Memory B cell (primary cell): ENCODE results near the gene ZCCHC7.
"Not testable (repeated sequence)": the region's sequence is repeated elsewhere in the genome, so short reads cannot be mapped to it uniquely, and the experiment has no call there.

Source experiments
- ATAC-seq: fragments of 150-1000 bp; cut with Tn5 transposase; 2 replicates; pipeline ENCODE4 v1.10.0; 2021; ENCODE audit warnings: low read depth, mild to moderate bottlenecking, moderate library complexity
- DNase-seq, 2 donors: peaks; one replicate each; pipeline ENCODE4 v3.0.0; 2022; ENCODE audit warnings: low spot score in 2 of 2
- H3K27ac Mint-ChIP-seq: one replicate; pipeline ENCODE4 v1.8.0; 2022; ENCODE audit warnings: mild to moderate bottlenecking, moderate library complexity, mixed read lengths
- H3K27me3 Mint-ChIP-seq: one replicate; pipeline ENCODE4 v1.8.0; 2022; ENCODE audit warnings: mixed read lengths
- H3K36me3 Mint-ChIP-seq: one replicate; pipeline ENCODE4 v1.8.0; 2022; ENCODE audit warnings: mild to moderate bottlenecking, mixed read lengths
- H3K4me1 Mint-ChIP-seq: one replicate; pipeline ENCODE4 v1.8.0; 2022; ENCODE audit warnings: mixed read lengths
- H3K4me3 Mint-ChIP-seq: one replicate; pipeline ENCODE4 v1.8.0; 2022; ENCODE audit warnings: mild to moderate bottlenecking, moderate library complexity, mixed read lengths
- H3K9me3 Mint-ChIP-seq: one replicate; pipeline ENCODE4 v1.8.0; 2022; ENCODE audit warnings: mixed read lengths

Gene ZCCHC7

GRCh38 chr9:37119907-37120842, at the start of gene ZCCHC7:
ZCCHC7 (plus strand) TSS chr9:37120574.
- Mint-ChIP-seq H3K4me3 (peak within 1 kb of the TSS; percentile 98), H3K4me1 (peaks cover 27% of the 10 kb centered on the region), H3K9me3 (no peaks in the 10 kb centered on the region), H3K27ac (peak within 1 kb of the TSS; percentile 98), H3K27me3 (no peaks in the 10 kb centered on the region), H3K36me3 (no peaks in the 10 kb centered on the region)
- DNase-seq (peak; percentile 94 to 96), ATAC-seq (peak; percentile 92)

GRCh38 chr9:37074790-37075189, 45.6 kb upstream of the ZCCHC7 start:
- peak overlapping the region; percentile 70 for H3K4me3 Mint-ChIP-seq

GRCh38 chr9:37079370-37080164, 40.8 kb upstream of the ZCCHC7 start:
- Mint-ChIP-seq H3K9me3 (no peaks in the 10 kb centered on the region), H3K36me3 (peaks cover 4% of the 10 kb centered on the region), H3K4me1 (peaks cover 39% of the 10 kb centered on the region), H3K27ac (peak overlapping the region; percentile 99), H3K27me3 (no peaks in the 10 kb centered on the region), H3K4me3 (peak overlapping the region; percentile 99)
- DNase-seq (peak; percentile 80 to 88), ATAC-seq (peak; percentile 93)

More at GRCh38 chr9:37074790-37075189, 45.6 kb upstream of the ZCCHC7 start:
- H3K27me3 Mint-ChIP-seq, H3K9me3 Mint-ChIP-seq, DNase-seq, H3K36me3 Mint-ChIP-seq: not testable (repeated sequence)
- Mint-ChIP-seq H3K4me1 (peaks cover 24% of the 10 kb centered on the region), H3K27ac (peak overlapping the region; percentile 62)
- ATAC-seq: peak; percentile 44

- ATAC-seq, H3K9me3 Mint-ChIP-seq, H3K27me3 Mint-ChIP-seq, DNase-seq, H3K36me3 Mint-ChIP-seq: not testable (repeated sequence)
- Mint-ChIP-seq H3K27ac (peak overlapping the region; percentile 99), H3K4me3 (peak overlapping the region; percentile 99), H3K4me1 (peaks cover 37% of the 10 kb centered on the region)
Measured at GRCh38 chr9:37080165-37080628, 40.2 kb upstream of the ZCCHC7 start.

- H3K9me3 Mint-ChIP-seq, H3K36me3 Mint-ChIP-seq, ATAC-seq, H3K27me3 Mint-ChIP-seq, DNase-seq: not testable (repeated sequence)
- Mint-ChIP-seq H3K27ac (peak overlapping the region; percentile 99), H3K4me3 (peak overlapping the region; percentile 99), H3K4me1 (peaks cover 32% of the 10 kb centered on the region)
Measured at GRCh38 chr9:37081507-37081906, 38.9 kb upstream of the ZCCHC7 start.

- no peak for DNase-seq
- H3K27me3 Mint-ChIP-seq: no peaks in the 10 kb centered on the region
- H3K9me3 Mint-ChIP-seq: no peaks in the 10 kb centered on the region
- peaks cover 15% of the 10 kb centered on the region for H3K36me3 Mint-ChIP-seq
- peaks cover 36% of the 10 kb centered on the region for H3K4me1 Mint-ChIP-seq
- H3K4me3 Mint-ChIP-seq: no peak overlapping the region
- no peak overlapping the region for H3K27ac Mint-ChIP-seq
- ATAC-seq: no peak
Measured at GRCh38 chr9:37082214-37082765, 38.1 kb upstream of the ZCCHC7 start.

- peaks cover 18% of the 10 kb centered on the region for H3K36me3 Mint-ChIP-seq
- peak overlapping the region; percentile 9 for H3K27ac Mint-ChIP-seq
- H3K4me3 Mint-ChIP-seq: no peak overlapping the region
- ATAC-seq (no peak), DNase-seq (no peak)
- H3K9me3 Mint-ChIP-seq: no peaks in the 10 kb centered on the region
- no peaks in the 10 kb centered on the region for H3K27me3 Mint-ChIP-seq
- peaks cover 37% of the 10 kb centered on the region for H3K4me1 Mint-ChIP-seq
Measured at GRCh38 chr9:37083654-37084053, 36.7 kb upstream of the ZCCHC7 start.

- H3K36me3 Mint-ChIP-seq: peaks cover 23% of the 10 kb centered on the region
Measured at GRCh38 chr9:37085233-37085632, 35.1 kb upstream of the ZCCHC7 start.

GRCh38 chr9:37092714-37093295, 27.6 kb upstream of the ZCCHC7 start:
- H3K4me3 Mint-ChIP-seq, H3K36me3 Mint-ChIP-seq, H3K27ac Mint-ChIP-seq, H3K4me1 Mint-ChIP-seq, ATAC-seq, DNase-seq, H3K9me3 Mint-ChIP-seq, H3K27me3 Mint-ChIP-seq: not testable (repeated sequence)

More at GRCh38 chr9:37085233-37085632, 35.1 kb upstream of the ZCCHC7 start:
- peak overlapping the region; percentile 4 for H3K4me3 Mint-ChIP-seq
- H3K4me1 Mint-ChIP-seq: peaks cover 41% of the 10 kb centered on the region
- H3K27me3 Mint-ChIP-seq: no peaks in the 10 kb centered on the region
- DNase-seq (no peak), ATAC-seq (peak; percentile 61)
- H3K9me3 Mint-ChIP-seq: no peaks in the 10 kb centered on the region
- peak overlapping the region; percentile 9 for H3K27ac Mint-ChIP-seq

- H3K9me3 Mint-ChIP-seq: no peaks in the 10 kb centered on the region
- no peak overlapping the region for H3K27ac Mint-ChIP-seq
- H3K4me3 Mint-ChIP-seq: no peak overlapping the region
- H3K4me1 Mint-ChIP-seq: peaks cover 7% of the 10 kb centered on the region
- no peak for ATAC-seq
- no peaks in the 10 kb centered on the region for H3K27me3 Mint-ChIP-seq
- no peak for DNase-seq
- H3K36me3 Mint-ChIP-seq: no peaks in the 10 kb centered on the region
Measured at GRCh38 chr9:37094751-37095150, 25.6 kb upstream of the ZCCHC7 start.

- Mint-ChIP-seq H3K27me3 (no peaks in the 10 kb centered on the region), H3K9me3 (no peaks in the 10 kb centered on the region), H3K27ac (no peak overlapping the region), H3K4me3 (no peak overlapping the region), H3K36me3 (no peaks in the 10 kb centered on the region), H3K4me1 (peaks cover 18% of the 10 kb centered on the region)
- no peak for DNase-seq
- no peak for ATAC-seq
Measured at GRCh38 chr9:37096628-37097027, 23.7 kb upstream of the ZCCHC7 start.

GRCh38 chr9:37097294-37097693, 23.1 kb upstream of the ZCCHC7 start:
- DNase-seq (no peak), ATAC-seq (no peak)
- Mint-ChIP-seq H3K36me3 (no peaks in the 10 kb centered on the region), H3K27ac (no peak overlapping the region), H3K9me3 (no peaks in the 10 kb centered on the region), H3K27me3 (no peaks in the 10 kb centered on the region), H3K4me1 (peaks cover 20% of the 10 kb centered on the region), H3K4me3 (no peak overlapping the region)

GRCh38 chr9:37100327-37100726, 20.0 kb upstream of the ZCCHC7 start:
- H3K36me3 Mint-ChIP-seq: no peaks in the 10 kb centered on the region
- H3K27me3 Mint-ChIP-seq: no peaks in the 10 kb centered on the region
- no peaks in the 10 kb centered on the region for H3K9me3 Mint-ChIP-seq
- peak; percentile 31 for ATAC-seq
- DNase-seq: no peak
- peaks cover 23% of the 10 kb centered on the region for H3K4me1 Mint-ChIP-seq
- H3K27ac Mint-ChIP-seq: no peak overlapping the region
- H3K4me3 Mint-ChIP-seq: peak overlapping the region; percentile 25
